AG04450 (cell line): ENCODE measurements around the gene TP53AIP1. TPM values are rescaled to one million over a fixed set of nuclear protein-coding genes. Genes with fewer than 3 reads are reported as not detected.
"Not testable (repeated sequence)": the region's sequence is repeated elsewhere in the genome, so short reads cannot be mapped to it uniquely, and the experiment has no call there.

ENCODE experiments used
- CTCF ChIA-PET: fragments of 300-600, 350-600 bp; formaldehyde crosslinking; extraction: SDS; loops from one replicate; lab custom pipeline; 2022; ENCODE audit warnings: antibody characterized with exemption, inconsistent platforms; lab: Charles Lee
- POLR2A ChIA-PET: fragments of 350-600 bp; formaldehyde crosslinking; extraction: SDS; loops from one replicate; lab custom pipeline; 2021; ENCODE audit warnings: antibody characterized with exemption, inconsistent platforms; lab: Yijun Ruan, JAX
- DNase-seq: peaks from one replicate; pipeline ENCODE4 v3.0.0-alpha.2; 2011; ENCODE audit warnings: low read depth, low spot score
- H3K27ac ChIP-seq: one replicate; pipeline ENCODE4 v1.5.1; 2012; ENCODE audit warnings: low read depth, low read length, control low read depth
- H3K27me3 ChIP-seq: one replicate; pipeline ENCODE4 v1.6.0; 2012; ENCODE audit warnings: low read length; ENCODE audit not compliant: control insufficient read depth, insufficient read depth
- H3K4me3 ChIP-seq: 2 replicates; pipeline ENCODE4 v1.5.1; 2011; ENCODE audit warnings: mild to moderate bottlenecking, low read depth, low read length, control low read depth
- H3K9me3 ChIP-seq: 2 replicates; pipeline ENCODE4 v1.5.1; 2012; ENCODE audit warnings: low read length; ENCODE audit not compliant: control insufficient read depth, insufficient read depth
- polyA plus RNA-seq: library from polyadenylated mRNA; depleted of rRNA; stranded (reverse); fragments of >200 nt; gene quantifications from 2 replicates; pipeline ENCODE4 v1.2.3, GENCODE V29; 2011
- TF ChIP-seq, protein P1 (sequence below): IDR thresholded peaks from 2 replicates; pipeline ENCODE4 v1.5.1; 2011; ENCODE audit warnings: low read depth, low read length, control low read depth, inconsistent platforms

Gene TP53AIP1
- polyA plus RNA-seq, 1 experiment = not detected

DNA sequence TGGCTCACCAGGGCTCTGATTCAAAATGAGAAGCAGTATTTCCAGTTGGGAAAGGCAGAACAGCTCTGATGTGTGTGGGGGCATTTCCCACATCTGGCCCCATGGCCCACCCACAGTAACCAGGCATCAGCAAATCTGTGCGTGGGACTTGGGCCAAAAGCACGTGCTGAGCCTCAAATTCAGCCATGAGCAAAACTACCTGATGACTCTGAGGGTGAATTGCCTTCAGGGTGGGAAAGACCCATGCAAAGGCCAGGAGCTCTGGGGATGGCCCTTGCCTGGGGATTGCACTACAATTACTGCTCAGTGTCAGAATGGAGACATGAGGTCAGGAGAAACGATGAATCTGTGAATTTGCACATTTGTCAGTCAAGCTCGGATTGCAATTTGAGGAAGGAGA is 20.9 kb downstream of the TP53AIP1 start:
- Histone ChIP-seq H3K9me3 (no peaks in the 10 kb centered on the region; the same call in 1 of the 2 replicates), H3K27me3 (peaks cover 52% of the 10 kb centered on the region), H3K4me3 (no peak overlapping the region), H3K27ac (no peak overlapping the region)
- ChIA-PET CTCF (no interaction called here), POLR2A (no interaction called here)
- DNase-seq = no peak
- TF ChIP-seq, protein P1, sequence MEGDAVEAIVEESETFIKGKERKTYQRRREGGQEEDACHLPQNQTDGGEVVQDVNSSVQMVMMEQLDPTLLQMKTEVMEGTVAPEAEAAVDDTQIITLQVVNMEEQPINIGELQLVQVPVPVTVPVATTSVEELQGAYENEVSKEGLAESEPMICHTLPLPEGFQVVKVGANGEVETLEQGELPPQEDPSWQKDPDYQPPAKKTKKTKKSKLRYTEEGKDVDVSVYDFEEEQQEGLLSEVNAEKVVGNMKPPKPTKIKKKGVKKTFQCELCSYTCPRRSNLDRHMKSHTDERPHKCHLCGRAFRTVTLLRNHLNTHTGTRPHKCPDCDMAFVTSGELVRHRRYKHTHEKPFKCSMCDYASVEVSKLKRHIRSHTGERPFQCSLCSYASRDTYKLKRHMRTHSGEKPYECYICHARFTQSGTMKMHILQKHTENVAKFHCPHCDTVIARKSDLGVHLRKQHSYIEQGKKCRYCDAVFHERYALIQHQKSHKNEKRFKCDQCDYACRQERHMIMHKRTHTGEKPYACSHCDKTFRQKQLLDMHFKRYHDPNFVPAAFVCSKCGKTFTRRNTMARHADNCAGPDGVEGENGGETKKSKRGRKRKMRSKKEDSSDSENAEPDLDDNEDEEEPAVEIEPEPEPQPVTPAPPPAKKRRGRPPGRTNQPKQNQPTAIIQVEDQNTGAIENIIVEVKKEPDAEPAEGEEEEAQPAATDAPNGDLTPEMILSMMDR = no peak

DNA sequence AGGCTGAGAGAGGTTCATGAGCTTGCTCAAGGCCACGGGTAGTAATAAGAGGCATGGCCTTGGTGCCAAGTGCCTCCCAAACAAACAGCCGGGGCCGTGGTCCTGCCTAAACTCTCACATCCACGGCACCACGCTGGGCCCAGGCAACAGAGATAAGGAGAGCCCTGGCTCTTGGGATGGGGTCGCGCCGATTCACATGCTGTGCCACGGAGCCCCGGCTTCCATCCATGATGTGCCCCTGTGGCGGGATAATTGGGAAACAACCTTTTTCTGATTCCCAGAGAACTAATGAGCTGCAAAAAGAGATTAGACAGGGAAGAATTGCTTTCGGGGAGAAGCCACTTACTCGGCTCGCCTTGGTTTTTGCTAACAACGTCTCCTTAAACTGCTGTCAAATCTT is 22.0 kb downstream of the TP53AIP1 start:
- ChIA-PET POLR2A (no interaction called here), CTCF (no interaction called here)
- TF ChIP-seq, protein P1 = no peak
- DNase-seq = no peak
- Histone ChIP-seq H3K27me3 (peaks cover 52% of the 10 kb centered on the region), H3K9me3 (no peaks in the 10 kb centered on the region; the same call in 1 of the 2 replicates), H3K4me3 (no peak overlapping the region), H3K27ac (no peak overlapping the region)

DNA sequence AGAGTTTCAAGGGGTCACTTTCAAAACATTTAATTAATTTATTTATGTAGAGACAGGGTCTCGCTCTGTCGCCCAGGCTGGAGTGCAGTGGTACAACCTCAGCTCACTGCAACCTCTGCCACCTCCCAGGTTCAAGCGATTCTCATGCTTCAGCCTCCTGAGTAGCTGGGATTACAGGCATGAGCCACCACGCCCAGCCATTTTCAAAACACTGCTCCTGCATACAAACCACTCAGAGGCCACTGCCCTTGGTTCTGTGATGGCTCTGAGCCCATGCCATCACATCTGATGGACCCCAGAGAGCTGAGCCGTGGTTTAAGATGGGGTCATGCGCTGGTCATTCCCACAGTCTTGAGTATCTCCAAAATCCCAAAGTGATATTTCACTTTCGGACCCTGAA is 23.0 kb downstream of the TP53AIP1 start:
- POLR2A ChIA-PET, CTCF ChIA-PET, H3K4me3 ChIP-seq, DNase-seq, H3K27ac ChIP-seq, H3K9me3 ChIP-seq: not testable (repeated sequence)
- H3K27me3 ChIP-seq = peaks cover 45% of the 10 kb centered on the region

DNA sequence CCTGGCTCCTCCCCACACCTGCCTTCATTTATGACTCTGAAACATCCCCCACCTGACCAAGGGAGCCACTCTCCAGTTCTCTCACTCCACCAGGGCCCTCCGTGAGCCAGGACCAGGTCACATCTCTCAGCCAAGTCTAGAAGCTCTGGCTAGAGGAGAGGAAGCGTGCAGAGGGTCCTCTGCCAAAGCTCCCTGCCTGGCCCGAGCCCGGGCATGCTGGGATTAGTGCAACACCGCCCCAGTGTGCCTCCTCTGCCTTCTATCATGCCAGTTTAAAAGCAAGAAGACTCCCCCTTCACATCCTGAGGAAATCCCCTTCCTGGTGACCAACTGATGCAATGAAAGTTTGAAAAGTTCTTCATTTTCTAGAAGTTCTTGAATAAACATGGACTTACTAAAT is 23.5 kb downstream of the TP53AIP1 start:
- CTCF ChIA-PET = no interaction called here
- H3K9me3 ChIP-seq = no peaks in the 10 kb centered on the region; the same call in 1 of the 2 replicates
- peaks cover 43% of the 10 kb centered on the region for H3K27me3 ChIP-seq
- H3K27ac ChIP-seq = no peak overlapping the region
- TF ChIP-seq, protein P1 = no peak
- DNase-seq = no peak
- POLR2A ChIA-PET = no interaction called here
- no peak overlapping the region for H3K4me3 ChIP-seq

GRCh38 chr11:128917144-128917724 is 25.4 kb downstream of the TP53AIP1 start:
- ChIA-PET CTCF (interaction anchor here (1.1 kb wide), 1 partner anchor 11 kb away, joined by 3 read pairs; no protein-coding TSS in a partner anchor), POLR2A (no interaction called here)

More at GRCh38 chr11:128917144-128917724, 25.4 kb downstream of the TP53AIP1 start:
- DNase-seq = no peak
- Histone ChIP-seq H3K9me3 (no peaks in the 10 kb centered on the region; the same call in 1 of the 2 replicates), H3K27me3 (peaks cover 50% of the 10 kb centered on the region), H3K4me3 (no peak overlapping the region), H3K27ac (no peak overlapping the region)
- TF ChIP-seq, protein P1 = no peak
